GM19023 (cell line): ENCODE measurements around the gene IRAK2.
"Not testable (repeated sequence)": the region's sequence is repeated elsewhere in the genome, so short reads cannot be mapped to it uniquely, and the experiment has no call there.

ENCODE experiments used
- ATAC-seq: cut with Tn5 transposase; IDR thresholded peaks from one replicate; pipeline ENCODE4 v1.9.1; 2021; ENCODE audit warnings: mild to moderate bottlenecking, moderate library complexity; ENCODE audit not compliant: unreplicated experiment

The IRAK2 gene

GRCh38 chr3:10158555-10158954 is 6.2 kb upstream of the IRAK2 start:
- not testable (repeated sequence) for ATAC-seq

GRCh38 chr3:10160346-10160745 is 4.4 kb upstream of the IRAK2 start:
- ATAC-seq, result no peak

DNA sequence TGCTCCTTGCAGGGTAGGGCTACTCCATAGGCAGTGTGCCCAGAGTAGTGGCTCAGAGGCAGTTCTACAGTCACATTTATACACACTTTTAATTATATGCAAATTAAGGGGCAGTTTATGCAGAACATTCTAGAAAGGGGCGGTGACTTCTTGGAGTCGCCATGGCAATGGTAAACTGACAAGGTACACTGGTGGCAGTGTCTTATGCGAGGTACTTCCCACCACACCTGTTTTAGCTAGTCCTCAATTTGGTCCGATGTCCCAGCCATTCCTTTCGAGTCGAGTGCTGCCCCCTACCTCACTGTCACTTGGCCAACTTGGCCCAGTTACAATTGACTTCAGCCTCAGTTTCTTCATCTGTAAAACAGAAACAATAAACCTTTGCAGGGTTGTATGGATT is 3.8 kb upstream of the IRAK2 start:
- no peak for ATAC-seq

- ATAC-seq, result no peak
Measured at GRCh38 chr3:10162185-10162584, 2.5 kb upstream of the IRAK2 start.

DNA sequence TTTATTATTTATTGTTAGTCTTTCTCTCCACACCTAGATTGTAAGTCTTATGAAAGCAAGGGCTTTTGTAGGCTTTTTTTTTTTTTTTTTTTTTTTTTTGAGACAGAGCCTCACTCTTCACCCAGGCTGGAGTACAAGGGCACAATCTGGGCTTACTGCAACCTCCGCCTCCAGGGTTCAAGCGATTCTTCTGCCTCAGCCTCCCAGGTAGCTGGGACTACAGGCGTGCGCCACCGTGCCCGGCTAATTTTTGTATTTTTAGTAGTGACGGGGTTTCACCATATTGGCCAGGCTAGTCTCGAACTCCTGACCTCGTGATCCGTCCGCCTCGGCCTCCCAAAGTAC is 546 bp upstream of the IRAK2 start:
- ATAC-seq, result not testable (repeated sequence)

- ATAC-seq, result no peak
Measured at GRCh38 chr3:10166213-10166604, 1.5 kb downstream of the IRAK2 start.

GRCh38 chr3:10169000-10169496 is 4.3 kb downstream of the IRAK2 start:
- ATAC-seq, result no peak

DNA sequence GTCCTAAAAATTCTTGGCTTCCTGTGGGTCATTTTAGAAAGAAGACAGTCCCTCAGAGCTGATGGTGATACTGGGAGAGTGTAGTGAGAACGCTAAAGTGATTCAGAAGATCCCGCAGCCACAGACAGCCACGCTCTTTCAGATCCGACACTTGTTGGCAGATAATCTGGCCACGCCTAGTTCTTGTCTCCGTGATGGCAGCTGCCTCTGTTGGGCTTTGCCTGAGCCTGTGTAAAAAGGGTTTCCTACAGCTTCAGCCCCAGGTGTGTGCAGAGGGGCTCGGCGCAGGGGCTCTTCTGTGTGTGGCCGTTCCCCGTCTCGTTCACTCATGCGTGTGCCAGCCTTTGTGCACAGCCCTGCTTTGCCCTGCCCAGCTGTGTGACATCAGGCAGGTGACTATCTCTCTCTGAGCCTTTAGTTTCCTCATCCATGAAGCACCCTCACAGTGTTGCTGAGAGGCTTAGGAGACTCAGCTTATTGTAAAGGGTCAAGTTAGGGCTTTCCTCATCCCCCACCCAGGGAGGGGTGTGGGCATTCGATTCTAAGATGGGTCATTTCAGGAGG is 6.3 kb downstream of the IRAK2 start:
- no peak for ATAC-seq

DNA sequence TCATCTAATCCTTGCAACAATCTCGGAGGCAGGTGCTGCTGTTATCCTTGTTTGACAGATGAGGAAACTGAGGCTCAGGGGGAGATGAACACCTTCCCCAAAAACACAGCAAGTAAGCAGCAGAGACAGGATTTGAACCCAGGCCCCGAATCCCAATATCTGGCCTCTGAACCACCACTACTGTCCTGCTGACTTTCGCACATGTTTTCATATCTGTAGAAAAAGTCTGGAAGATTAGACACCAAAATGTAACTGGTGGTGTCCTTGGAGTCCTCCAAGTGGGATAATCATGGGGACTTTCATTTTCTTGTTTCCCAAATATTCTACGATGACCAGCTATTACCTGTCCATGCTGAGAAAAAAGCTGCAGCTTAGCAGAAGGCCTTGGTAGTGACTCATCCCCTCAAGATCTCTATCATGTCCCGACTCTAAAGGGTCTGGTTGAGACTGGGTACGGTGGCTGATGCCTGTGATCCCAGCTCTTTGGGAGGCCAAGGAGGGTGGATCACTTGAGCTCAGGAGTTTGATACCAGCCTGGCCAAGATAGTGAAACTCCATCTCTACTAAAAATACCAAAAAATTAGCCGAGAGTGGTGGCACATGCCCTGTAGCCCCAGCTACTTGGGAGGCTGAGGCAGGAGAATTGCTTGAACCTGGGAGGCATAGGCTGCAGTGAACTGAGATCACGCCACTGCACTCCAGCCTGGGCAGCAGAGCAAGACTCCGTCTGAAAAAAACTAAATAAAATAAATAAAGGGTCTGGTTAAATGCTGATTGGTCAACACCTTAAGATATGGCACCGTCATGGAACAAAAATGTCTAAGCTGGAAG is 8.6 kb downstream of the IRAK2 start:
- ATAC-seq, result no peak

- ATAC-seq, result no peak
Measured at GRCh38 chr3:10173926-10174435, 9.3 kb downstream of the IRAK2 start.

GRCh38 chr3:10175334-10175733 is 10.6 kb downstream of the IRAK2 start:
- not testable (repeated sequence) for ATAC-seq

DNA sequence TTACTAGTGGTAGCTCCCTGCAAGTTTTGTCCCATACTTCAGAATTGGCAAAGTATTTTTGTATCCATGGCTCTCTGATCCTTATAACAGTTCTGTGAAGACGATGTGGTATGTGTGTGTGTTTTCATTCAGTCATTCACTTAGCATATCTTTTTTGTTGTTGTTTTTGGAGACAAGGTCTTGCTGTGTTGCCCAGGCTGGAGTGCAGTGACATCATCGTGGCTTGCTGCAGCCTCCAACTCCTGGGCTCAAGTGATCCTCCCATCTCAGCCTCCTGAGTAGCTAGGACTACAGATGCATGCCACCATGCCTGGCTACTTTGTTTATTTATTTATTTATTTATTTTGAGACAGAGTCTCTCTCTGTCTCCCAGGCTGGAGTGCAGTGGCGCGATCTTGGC is 11.4 kb downstream of the IRAK2 start:
- ATAC-seq, result not testable (repeated sequence)

- ATAC-seq, result no peak
Measured at GRCh38 chr3:10177737-10178136, 13.0 kb downstream of the IRAK2 start.

GRCh38 chr3:10178892-10179291 is 14.2 kb downstream of the IRAK2 start:
- ATAC-seq, result no peak

DNA sequence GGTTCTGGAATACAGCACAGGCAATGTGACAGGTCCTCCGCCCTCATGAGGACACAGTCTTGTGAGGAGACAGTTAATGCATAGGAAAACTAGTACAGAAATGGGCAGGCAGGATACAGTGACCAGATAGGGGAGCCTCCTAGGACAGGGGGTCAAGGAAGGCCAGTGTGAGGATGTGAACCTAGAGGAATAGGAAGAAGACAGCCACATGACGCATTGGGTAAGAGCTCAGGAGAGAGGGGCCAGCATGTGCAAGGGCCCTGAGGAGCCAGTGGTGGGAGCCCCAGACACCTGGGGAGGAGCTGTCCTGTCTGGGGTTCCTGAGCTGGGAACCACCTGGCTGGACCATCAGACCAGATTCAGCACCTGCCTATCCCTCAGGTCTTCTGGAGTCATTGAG is 15.6 kb downstream of the IRAK2 start:
- ATAC-seq, result no peak

GRCh38 chr3:10180738-10181295 is 16.1 kb downstream of the IRAK2 start:
- ATAC-seq, result no peak

- no peak for ATAC-seq
Measured at GRCh38 chr3:10182950-10183349, 18.2 kb downstream of the IRAK2 start.

DNA sequence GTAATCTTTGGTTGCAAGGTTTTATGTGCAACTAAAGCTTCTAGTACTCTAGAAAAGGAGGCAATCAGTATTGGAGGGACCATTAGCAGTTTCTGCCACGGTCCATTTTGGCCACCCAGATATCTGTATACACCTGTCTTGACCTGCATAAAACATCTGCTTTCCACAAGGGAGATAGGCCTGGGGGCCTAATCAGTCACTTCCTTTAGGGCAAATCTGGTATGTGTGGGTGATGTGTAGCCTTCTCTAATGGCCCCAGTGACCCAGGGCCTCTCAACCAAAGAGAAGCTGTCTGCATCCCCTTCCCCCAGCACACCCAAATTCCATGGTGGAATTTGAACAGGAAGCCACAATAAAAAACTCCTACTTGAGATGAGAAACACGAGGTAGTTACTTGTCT is 19.5 kb downstream of the IRAK2 start:
- no peak for ATAC-seq

- ATAC-seq, result no peak
Measured at GRCh38 chr3:10185804-10186762, 21.4 kb downstream of the IRAK2 start.

DNA sequence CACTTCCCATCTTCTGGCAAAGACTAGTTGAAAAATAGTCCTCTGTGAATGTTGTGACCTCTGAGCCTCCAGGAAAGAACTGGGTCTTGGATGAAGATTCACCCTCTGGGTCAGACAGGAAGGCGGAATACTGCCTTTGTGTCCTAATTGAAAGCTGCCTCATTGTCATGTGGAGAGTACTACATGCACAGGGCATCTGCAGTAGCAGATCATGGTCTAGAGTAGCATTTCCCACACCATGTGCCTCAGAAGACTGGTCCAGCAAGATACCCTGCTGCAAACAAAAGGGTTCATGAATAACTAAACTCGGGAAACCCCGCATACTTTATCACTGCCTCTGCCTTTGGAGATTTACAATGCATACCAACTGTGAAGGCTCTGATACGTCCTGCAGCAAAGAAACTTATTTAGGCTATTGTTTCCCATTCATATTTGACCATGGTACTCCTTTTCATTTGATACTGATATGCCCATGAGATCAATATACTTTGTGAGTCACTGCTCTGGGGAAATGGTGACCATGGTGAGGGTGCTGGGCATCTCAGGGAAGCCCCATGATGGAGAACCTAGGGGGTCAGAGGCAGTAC is 22.7 kb downstream of the IRAK2 start:
- ATAC-seq, result no peak

GRCh38 chr3:10187944-10188343 is 23.2 kb downstream of the IRAK2 start:
- no peak for ATAC-seq
